Measurements from ENCODE around the gene TMEM219.

The TMEM219 gene

GRCh38 chr16:29961479-29962343 is at the start of gene TMEM219:
TMEM219 (plus strand) TSS chr16:29962079; CDS start chr16:29963144, 1,065 bp downstream.
- no peak for TF ChIP-seq GATA3 (IDR thresholded peaks at IDR 0.05; ENCODE audit: low read depth, low read length)
- TF ChIP-seq GATA2 (IDR thresholded peaks at IDR 0.05; ENCODE audit: low read depth, low read length), result no peak

GRCh38 chr16:29912087-29912486 is 49.8 kb upstream of the TMEM219 start:
- TF ChIP-seq GATA3 (IDR thresholded peaks at IDR 0.05; ENCODE audit: low read depth, low read length) (no peak), GATA2 (IDR thresholded peaks at IDR 0.05; ENCODE audit: low read depth, low read length) (no peak)

- no peak for TF ChIP-seq GATA2 (IDR thresholded peaks at IDR 0.05; ENCODE audit: low read depth, low read length)
- TF ChIP-seq GATA3 (IDR thresholded peaks at IDR 0.05; ENCODE audit: low read depth, low read length), result no peak
Measured at GRCh38 chr16:29913514-29913913, 48.4 kb upstream of the TMEM219 start.

GRCh38 chr16:29915590-29916247 is 46.2 kb upstream of the TMEM219 start:
- no peak for TF ChIP-seq GATA2 (IDR thresholded peaks at IDR 0.05; ENCODE audit: low read depth, low read length)
- TF ChIP-seq GATA3 (IDR thresholded peaks at IDR 0.05; ENCODE audit: low read depth, low read length), result no peak

- TF ChIP-seq GATA2 (IDR thresholded peaks at IDR 0.05; ENCODE audit: low read depth, low read length) (no peak), GATA3 (IDR thresholded peaks at IDR 0.05; ENCODE audit: low read depth, low read length) (no peak)
Measured at GRCh38 chr16:29916979-29917378, 44.9 kb upstream of the TMEM219 start.

- no peak for TF ChIP-seq GATA3 (IDR thresholded peaks at IDR 0.05; ENCODE audit: low read depth, low read length)
Measured at GRCh38 chr16:29920288-29921033, 41.4 kb upstream of the TMEM219 start.

- TF ChIP-seq GATA3 (IDR thresholded peaks at IDR 0.05; ENCODE audit: low read depth, low read length), result no peak
- TF ChIP-seq GATA2 (IDR thresholded peaks at IDR 0.05; ENCODE audit: low read depth, low read length), result no peak
Measured at GRCh38 chr16:29921034-29921385, 40.9 kb upstream of the TMEM219 start.

- TF ChIP-seq GATA2 (IDR thresholded peaks at IDR 0.05; ENCODE audit: low read depth, low read length) (no peak), GATA3 (IDR thresholded peaks at IDR 0.05; ENCODE audit: low read depth, low read length) (no peak)
Measured at GRCh38 chr16:29922326-29922725, 39.6 kb upstream of the TMEM219 start.

- TF ChIP-seq GATA2 (IDR thresholded peaks at IDR 0.05; ENCODE audit: low read depth, low read length) (no peak), GATA3 (IDR thresholded peaks at IDR 0.05; ENCODE audit: low read depth, low read length) (no peak)
Measured at GRCh38 chr16:29922986-29923501, 38.8 kb upstream of the TMEM219 start.

- no peak for TF ChIP-seq GATA2 (IDR thresholded peaks at IDR 0.05; ENCODE audit: low read depth, low read length)
- no peak for TF ChIP-seq GATA3 (IDR thresholded peaks at IDR 0.05; ENCODE audit: low read depth, low read length)
Measured at GRCh38 chr16:29925105-29925756, 36.6 kb upstream of the TMEM219 start.

- no peak for TF ChIP-seq GATA2 (IDR thresholded peaks at IDR 0.05; ENCODE audit: low read depth, low read length)
Measured at GRCh38 chr16:29925781-29926710, 35.8 kb upstream of the TMEM219 start, which contains the start of gene KCTD13. KCTD13 (minus strand) TSS chr16:29926226; CDS start chr16:29926033, 193 bp downstream.

- no peak for TF ChIP-seq GATA3 (IDR thresholded peaks at IDR 0.05; ENCODE audit: low read depth, low read length)
- TF ChIP-seq GATA2 (IDR thresholded peaks at IDR 0.05; ENCODE audit: low read depth, low read length), result no peak
Measured at GRCh38 chr16:29926711-29927052, 35.2 kb upstream of the TMEM219 start.

All from SH-SY5Y (cell line).